ENCODE measurements around the gene PRPSAP1.

DNA sequence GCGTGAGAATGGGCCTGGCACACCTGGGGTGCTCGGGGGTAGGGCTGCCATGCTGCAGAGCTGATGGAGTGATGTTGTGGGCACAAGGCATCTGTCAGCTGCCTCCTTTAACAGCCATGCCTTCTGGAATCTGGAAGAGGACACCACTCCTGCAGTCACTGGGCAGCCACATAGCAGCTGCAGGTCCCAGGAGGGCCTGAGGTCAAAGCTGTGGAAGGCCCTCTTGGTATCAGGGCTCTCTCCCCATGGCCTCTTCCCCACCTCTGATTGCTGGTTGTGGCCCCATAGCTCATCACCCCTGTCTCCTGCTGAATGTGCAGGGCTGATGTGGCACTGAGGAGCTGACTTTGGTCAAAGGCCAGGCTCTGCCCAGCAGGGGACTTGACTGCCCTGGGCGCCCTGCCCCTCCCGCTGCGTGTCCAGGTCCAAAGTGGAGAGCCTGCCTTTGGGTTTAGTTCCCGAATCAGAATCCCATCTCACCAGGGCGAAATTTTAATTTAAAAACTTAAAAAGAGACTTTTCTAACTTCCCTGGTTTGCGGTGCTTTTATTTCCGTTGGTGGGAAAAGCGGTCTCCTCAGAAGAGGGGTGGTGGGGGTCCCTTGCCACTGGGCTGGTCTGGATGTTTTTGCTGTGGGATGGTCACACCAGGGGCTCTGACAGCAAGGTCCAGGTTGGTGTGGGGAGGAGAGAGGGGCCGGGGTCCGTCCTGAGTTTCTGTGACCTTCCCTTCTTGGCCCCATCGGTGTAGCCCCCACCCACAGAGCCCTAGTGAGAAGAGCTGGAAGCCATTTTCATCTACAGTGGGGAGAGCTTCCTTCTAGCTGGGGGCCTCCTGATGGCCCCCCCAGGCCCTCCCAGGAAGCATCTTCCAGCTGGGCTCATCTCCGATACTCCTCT, 82.7 kb downstream of the PRPSAP1 start:
- TF ChIP-seq SIN3A (conservative IDR thresholded peaks at IDR 0.05 in 1 of 2, IDR thresholded peaks at IDR 0.05 in 1 of 2; ENCODE audit: low read depth in 1 of 2, low read length in 2 of 2): no peak
- TF ChIP-seq, protein P1, sequence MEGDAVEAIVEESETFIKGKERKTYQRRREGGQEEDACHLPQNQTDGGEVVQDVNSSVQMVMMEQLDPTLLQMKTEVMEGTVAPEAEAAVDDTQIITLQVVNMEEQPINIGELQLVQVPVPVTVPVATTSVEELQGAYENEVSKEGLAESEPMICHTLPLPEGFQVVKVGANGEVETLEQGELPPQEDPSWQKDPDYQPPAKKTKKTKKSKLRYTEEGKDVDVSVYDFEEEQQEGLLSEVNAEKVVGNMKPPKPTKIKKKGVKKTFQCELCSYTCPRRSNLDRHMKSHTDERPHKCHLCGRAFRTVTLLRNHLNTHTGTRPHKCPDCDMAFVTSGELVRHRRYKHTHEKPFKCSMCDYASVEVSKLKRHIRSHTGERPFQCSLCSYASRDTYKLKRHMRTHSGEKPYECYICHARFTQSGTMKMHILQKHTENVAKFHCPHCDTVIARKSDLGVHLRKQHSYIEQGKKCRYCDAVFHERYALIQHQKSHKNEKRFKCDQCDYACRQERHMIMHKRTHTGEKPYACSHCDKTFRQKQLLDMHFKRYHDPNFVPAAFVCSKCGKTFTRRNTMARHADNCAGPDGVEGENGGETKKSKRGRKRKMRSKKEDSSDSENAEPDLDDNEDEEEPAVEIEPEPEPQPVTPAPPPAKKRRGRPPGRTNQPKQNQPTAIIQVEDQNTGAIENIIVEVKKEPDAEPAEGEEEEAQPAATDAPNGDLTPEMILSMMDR (IDR thresholded peaks at IDR 0.05; ENCODE audit: control extremely low read depth in 1 of 3, insufficient read depth in 1 of 3, low read depth in 1 of 3, low read length in 3 of 3): no peak
- TF ChIP-seq, protein P2, sequence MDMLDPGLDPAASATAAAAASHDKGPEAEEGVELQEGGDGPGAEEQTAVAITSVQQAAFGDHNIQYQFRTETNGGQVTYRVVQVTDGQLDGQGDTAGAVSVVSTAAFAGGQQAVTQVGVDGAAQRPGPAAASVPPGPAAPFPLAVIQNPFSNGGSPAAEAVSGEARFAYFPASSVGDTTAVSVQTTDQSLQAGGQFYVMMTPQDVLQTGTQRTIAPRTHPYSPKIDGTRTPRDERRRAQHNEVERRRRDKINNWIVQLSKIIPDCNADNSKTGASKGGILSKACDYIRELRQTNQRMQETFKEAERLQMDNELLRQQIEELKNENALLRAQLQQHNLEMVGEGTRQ (IDR thresholded peaks at IDR 0.05; ENCODE audit: low read length): no peak
- TF ChIP-seq EZH2 (IDR thresholded peaks at IDR 0.05; ENCODE audit: low read depth, low read length, severe bottlenecking): no peak
- TF ChIP-seq CHD1 (IDR thresholded peaks at IDR 0.05; ENCODE audit: low read depth, low read length): no peak
- TF ChIP-seq, protein P3, sequence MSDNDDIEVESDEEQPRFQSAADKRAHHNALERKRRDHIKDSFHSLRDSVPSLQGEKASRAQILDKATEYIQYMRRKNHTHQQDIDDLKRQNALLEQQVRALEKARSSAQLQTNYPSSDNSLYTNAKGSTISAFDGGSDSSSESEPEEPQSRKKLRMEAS (IDR thresholded peaks at IDR 0.05): no peak
- no peak for TF ChIP-seq POLR2A (IDR thresholded peaks at IDR 0.05; ENCODE audit: control extremely low read depth in 1 of 2, low read depth in 2 of 2, low read length in 2 of 2)
- no peak for TF ChIP-seq KDM4A (IDR thresholded peaks at IDR 0.05; ENCODE audit: low read depth, low read length, severe bottlenecking)
- no peak for TF ChIP-seq EP300 (IDR thresholded peaks at IDR 0.05; ENCODE audit: borderline replicate concordance in 1 of 2, low read depth in 2 of 2, low read length in 2 of 2)
- TF ChIP-seq HDAC2 (IDR thresholded peaks at IDR 0.05; ENCODE audit: borderline replicate concordance in 1 of 2, low read depth in 2 of 2, low read length in 2 of 2): no peak
